ENCODE measurements around the gene ENTPD5. TPM values are rescaled to one million over a fixed set of nuclear protein-coding genes. Genes with fewer than 3 reads are reported as not detected.

ENTPD5 gene
- total RNA-seq, 1 donor = 13.0 TPM

DNA sequence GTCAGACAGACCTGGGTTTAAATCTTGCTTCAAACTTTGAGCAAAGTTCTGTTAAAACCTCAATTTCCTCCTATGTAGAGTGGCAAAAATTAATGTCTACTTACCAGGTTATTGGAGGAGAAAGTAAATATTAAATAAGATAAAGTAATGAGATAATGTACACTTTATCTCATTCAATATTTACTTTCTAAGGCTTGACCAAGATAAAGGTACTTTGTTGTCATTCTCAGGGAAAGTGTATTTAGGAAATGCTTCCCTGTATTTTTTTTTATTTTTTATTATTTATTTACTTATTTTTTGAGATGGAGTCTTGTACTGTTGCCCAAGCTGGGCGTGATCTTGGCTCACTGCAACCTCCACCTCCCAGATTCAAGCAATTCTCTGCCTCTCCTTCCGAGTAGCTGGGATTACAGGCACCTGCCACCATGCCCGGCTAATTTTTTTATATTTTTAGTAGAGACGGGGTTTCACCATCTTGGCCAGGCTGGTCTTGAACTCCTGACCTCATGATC, 73.9 kb downstream of the ENTPD5 start:
- no peak for DNase-seq (ENCODE audit: low read depth)
- TF ChIP-seq, protein P1, sequence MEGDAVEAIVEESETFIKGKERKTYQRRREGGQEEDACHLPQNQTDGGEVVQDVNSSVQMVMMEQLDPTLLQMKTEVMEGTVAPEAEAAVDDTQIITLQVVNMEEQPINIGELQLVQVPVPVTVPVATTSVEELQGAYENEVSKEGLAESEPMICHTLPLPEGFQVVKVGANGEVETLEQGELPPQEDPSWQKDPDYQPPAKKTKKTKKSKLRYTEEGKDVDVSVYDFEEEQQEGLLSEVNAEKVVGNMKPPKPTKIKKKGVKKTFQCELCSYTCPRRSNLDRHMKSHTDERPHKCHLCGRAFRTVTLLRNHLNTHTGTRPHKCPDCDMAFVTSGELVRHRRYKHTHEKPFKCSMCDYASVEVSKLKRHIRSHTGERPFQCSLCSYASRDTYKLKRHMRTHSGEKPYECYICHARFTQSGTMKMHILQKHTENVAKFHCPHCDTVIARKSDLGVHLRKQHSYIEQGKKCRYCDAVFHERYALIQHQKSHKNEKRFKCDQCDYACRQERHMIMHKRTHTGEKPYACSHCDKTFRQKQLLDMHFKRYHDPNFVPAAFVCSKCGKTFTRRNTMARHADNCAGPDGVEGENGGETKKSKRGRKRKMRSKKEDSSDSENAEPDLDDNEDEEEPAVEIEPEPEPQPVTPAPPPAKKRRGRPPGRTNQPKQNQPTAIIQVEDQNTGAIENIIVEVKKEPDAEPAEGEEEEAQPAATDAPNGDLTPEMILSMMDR (IDR thresholded peaks at IDR 0.05; ENCODE audit: insufficient read depth, low read depth, low read length) = no peak
- no peak overlapping the region for H3K4me3 ChIP-seq (ENCODE audit: low read depth, low read length)

DNA sequence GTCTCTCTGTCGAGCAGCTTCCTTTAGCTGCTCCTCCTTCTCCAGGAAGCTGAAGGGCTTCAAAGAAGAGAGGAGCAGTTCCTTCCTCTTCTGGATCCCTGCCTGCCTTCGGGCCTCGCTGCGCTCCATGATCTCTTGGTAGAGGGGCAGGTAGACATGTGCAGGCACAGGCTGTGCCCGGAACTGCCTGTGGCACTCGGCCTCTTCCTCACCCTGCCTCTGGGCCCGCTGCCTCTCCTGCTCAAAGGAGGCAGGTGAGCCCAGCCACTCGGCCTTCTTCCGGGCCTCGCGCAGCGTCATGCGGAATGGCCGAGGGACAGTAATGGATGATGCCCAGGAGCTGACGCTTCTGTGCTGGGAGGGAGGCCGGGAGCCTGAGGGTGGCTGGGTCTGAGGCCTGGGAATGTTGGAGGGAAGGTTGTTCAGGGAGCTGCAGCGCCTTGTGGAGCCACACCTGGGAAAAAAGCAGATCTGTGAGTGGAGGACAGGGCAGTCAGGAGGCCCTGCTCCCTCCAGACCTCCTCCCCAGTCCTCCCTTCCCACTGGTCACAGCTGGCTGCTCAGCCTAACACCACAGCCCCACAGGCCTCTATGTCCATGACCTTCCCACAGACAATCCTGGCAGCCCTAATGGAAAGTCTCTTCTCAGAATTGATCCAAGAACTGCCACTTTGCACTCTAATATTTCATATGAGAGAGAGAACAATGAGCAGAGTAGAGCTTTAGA, 74.5 kb downstream of the ENTPD5 start:
- no peak for DNase-seq (ENCODE audit: low read depth)
- no peak overlapping the region for H3K4me3 ChIP-seq (ENCODE audit: low read depth, low read length)
- TF ChIP-seq, protein P1 (IDR thresholded peaks at IDR 0.05; ENCODE audit: insufficient read depth, low read depth, low read length) = no peak

DNA sequence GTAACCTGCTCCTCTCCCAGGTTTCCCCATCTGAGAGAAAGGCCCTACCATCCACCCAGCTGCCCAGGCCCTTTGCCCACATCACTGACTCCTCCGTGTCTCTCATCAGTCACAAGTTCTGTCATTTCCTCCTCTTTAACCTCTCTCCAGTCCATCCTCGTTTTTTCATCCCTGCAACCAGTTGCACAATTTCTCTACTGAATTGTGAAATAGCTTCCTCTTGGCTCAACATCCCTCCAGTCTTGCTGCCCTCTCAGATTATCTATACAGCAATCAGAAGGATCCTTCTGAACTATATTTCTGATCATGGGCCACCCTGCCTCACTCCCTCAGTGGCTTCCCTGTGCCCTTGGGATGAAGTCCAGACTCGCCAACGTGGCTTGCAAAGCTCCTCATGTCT, 76.0 kb downstream of the ENTPD5 start:
- peak; percentile 88 for DNase-seq (ENCODE audit: low read depth)
- TF ChIP-seq, protein P1 (IDR thresholded peaks at IDR 0.05; ENCODE audit: insufficient read depth, low read depth, low read length) = no peak
- H3K4me3 ChIP-seq (ENCODE audit: low read depth, low read length) = no peak overlapping the region

DNA sequence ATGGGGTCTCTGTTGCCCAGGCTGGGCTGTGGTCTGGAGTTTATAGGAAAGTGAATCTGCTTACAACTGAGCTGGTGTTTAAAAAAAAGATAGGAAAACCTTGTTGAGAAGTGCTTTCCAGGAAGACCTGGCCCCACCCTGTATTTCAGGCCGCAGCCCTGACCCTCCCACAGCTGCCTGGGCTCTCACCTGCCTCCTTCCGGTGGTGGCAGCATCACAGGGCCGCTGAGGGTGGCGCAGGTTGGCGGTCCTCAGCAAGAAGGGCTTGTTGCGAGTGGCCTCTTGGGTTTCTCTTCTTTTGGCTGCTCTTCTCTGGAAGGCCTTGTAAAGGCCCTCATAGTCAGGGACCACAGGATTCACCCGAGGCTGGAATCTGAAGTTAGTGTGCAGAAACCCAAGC, 76.9 kb downstream of the ENTPD5 start:
- TF ChIP-seq, protein P1 (IDR thresholded peaks at IDR 0.05; ENCODE audit: insufficient read depth, low read depth, low read length) = no peak
- H3K4me3 ChIP-seq (ENCODE audit: low read depth, low read length) = no peak overlapping the region
- no peak for DNase-seq (ENCODE audit: low read depth)

DNA sequence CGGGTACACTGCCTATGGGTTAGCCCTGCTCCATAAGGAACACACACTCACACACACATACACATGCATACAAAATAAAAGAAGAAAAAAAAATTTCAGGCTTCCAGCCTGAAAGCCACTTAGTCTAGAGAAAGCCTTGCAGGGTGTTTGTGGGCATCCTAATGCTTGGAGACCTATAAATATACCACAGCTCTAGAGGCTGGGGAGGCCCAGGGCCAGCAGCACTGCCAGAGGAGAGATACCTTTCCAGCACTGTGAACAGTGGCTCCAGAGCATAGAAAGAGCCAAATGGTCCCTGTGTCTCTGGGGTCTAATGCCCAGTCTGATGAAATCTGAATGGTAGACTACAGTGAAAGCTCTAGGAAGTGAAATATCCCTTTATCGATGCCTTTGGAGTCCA, 82.1 kb downstream of the ENTPD5 start:
- TF ChIP-seq, protein P1 (IDR thresholded peaks at IDR 0.05; ENCODE audit: insufficient read depth, low read depth, low read length) = no peak
- no peak for DNase-seq (ENCODE audit: low read depth)
- no peak overlapping the region for H3K4me3 ChIP-seq (ENCODE audit: low read depth, low read length)

DNA sequence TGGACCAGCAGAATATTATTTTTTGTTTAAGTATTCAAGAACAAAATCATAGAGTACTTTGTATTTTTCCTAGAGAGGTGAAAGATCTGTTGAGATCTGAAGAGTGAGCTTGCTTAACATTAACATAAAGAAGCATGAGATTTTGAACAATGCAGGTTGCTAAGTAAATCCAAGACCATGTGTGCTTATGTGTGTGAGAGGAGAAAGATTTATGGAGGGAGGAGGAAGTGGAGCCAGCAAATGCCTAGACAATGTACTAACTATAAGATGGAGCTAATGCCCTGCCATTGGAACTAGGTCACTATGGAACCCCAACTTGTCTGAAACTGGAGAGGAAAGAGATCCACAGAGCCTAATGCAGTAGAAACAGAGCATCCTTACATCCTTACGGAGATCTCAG, 82.5 kb downstream of the ENTPD5 start:
- TF ChIP-seq, protein P1 (IDR thresholded peaks at IDR 0.05; ENCODE audit: insufficient read depth, low read depth, low read length) = no peak
- no peak overlapping the region for H3K4me3 ChIP-seq (ENCODE audit: low read depth, low read length)
- DNase-seq (ENCODE audit: low read depth) = no peak

DNA sequence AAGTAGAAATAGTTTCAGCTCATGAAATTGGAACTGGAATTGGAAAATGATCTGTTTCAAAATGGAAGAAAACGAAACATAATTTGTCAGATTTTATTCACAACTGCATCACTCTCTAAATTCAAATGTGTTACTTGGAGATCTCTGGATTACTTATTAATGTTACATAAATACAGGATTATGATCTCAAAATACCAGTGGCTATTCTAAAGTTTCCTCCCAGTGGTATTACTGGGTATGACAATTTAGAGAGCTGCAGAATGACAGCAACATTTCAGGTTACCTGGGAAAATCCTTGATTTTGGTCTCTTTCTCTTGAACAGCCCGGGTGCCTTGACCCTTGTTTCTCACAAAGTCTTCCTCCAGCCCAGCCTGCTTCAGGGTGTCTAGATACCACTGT, 83.4 kb downstream of the ENTPD5 start:
- DNase-seq (ENCODE audit: low read depth) = no peak
- TF ChIP-seq, protein P1 (IDR thresholded peaks at IDR 0.05; ENCODE audit: insufficient read depth, low read depth, low read length) = no peak

More for the DNA sequence above, 83.4 kb downstream of the ENTPD5 start:
- no peak overlapping the region for H3K4me3 ChIP-seq (ENCODE audit: low read depth, low read length)

Measured in fibroblast of villous mesenchyme (primary cell).